HTERT RPE-1 (cell line): ENCODE data around the gene ATP6V1C2.

Experiments
- in situ Hi-C: fragments of 300-500 bp; cut with MboI; formaldehyde crosslinking; loops from 4 replicates; pipeline ENCODE4 v1.14.3; 2020; ENCODE audit warnings: low sequenced_read_pairs

ATP6V1C2 gene

GRCh38 chr2:10721396-10722251 lies at the start of gene ATP6V1C2:
TSS of gene ATP6V1C2 (plus strand) at chr2:10721630. CDS start at chr2:10722850, 1,220 bp downstream.
- in situ Hi-C loops, result no loop called here

DNA sequence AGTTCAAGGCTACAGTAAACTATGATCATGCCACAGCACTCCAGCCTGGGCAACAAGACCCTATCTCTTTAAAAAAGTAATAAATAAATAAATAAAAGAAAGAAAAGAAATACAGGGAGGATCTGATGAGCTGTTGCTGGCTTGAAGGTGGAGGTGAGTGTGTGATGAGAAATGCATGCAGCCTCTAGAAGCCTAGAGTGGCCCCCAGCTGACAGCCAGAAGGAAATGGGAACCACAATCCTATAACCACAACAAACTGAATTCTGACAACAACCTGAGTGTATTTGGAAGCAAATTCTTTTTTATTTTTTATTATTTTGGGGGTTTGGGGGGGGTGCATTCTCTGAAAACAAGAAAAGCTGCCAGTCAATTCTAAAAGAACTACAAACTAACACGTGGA lies 46.3 kb upstream of the ATP6V1C2 start:
- in situ Hi-C loops, result no loop called here

- in situ Hi-C loops, result no loop called here
Measured at GRCh38 chr2:10678225-10678624, 43.2 kb upstream of the ATP6V1C2 start.

DNA sequence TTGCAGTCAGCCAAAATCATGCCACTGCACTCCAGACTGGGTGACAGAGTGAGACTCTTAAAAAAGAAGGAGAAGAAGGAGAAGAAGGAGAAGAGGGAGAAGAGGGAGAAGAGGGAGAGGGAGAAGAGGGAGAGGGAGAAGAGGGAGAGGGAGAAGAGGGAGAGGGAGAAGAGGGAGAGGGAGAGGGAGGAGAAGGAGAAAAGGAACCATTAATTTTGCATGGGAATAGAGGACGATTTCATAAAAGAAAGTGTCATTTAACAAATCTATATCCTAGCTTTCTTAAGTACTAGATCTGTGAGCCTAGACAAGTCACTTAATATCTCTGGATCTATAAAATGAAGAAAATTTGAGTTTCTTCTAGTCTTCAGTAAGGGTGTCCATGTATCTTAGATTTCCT lies 41.2 kb upstream of the ATP6V1C2 start:
- in situ Hi-C loops, result no loop called here

GRCh38 chr2:10680957-10681356 lies 40.5 kb upstream of the ATP6V1C2 start:
- in situ Hi-C loops, result no loop called here

- in situ Hi-C loops, result no loop called here
Measured at GRCh38 chr2:10686176-10686730, 35.2 kb upstream of the ATP6V1C2 start.

- in situ Hi-C loops, result no loop called here
Measured at GRCh38 chr2:10688921-10689807, 32.3 kb upstream of the ATP6V1C2 start.

GRCh38 chr2:10691521-10691920 lies 29.9 kb upstream of the ATP6V1C2 start:
- in situ Hi-C loops, result no loop called here

DNA sequence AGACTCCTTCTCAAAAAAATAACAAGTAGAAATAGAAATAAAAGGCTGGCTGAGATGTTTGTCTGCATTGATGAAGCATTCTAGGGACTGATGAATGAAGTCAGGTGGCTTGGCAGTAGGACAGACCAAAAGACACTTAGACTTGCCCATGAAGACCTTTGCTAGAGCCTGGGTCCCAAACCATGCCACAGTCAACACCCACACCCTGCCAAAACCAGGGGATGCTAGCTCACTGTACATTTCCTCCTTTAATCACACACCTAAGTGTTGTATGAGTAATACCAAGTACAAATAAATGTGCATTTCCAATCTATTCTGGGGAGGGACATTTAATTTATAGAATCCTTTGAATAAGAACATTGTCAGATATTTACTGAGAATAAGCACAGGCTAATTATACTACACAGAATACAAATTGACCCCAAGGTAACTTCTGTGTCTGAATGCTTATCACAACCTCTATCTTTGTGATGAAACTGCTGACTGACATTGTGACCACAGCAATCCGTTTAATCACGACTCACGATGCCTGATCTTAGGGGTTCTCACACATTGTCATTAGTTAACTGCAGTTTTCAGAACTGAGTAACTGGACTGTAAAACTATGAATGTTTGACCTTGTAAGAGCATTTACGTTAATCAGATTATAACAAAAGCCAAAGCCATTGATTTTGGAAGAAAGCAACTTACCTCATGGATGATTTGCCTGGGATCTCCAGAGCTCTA lies 21.2 kb upstream of the ATP6V1C2 start:
- in situ Hi-C loops, result no loop called here

GRCh38 chr2:10704034-10704594 lies 17.3 kb upstream of the ATP6V1C2 start:
- in situ Hi-C loops, result no loop called here

GRCh38 chr2:10706033-10706432 lies 15.4 kb upstream of the ATP6V1C2 start:
- in situ Hi-C loops, result no loop called here

- in situ Hi-C loops, result no loop called here
Measured at GRCh38 chr2:10707831-10708230, 13.6 kb upstream of the ATP6V1C2 start.

DNA sequence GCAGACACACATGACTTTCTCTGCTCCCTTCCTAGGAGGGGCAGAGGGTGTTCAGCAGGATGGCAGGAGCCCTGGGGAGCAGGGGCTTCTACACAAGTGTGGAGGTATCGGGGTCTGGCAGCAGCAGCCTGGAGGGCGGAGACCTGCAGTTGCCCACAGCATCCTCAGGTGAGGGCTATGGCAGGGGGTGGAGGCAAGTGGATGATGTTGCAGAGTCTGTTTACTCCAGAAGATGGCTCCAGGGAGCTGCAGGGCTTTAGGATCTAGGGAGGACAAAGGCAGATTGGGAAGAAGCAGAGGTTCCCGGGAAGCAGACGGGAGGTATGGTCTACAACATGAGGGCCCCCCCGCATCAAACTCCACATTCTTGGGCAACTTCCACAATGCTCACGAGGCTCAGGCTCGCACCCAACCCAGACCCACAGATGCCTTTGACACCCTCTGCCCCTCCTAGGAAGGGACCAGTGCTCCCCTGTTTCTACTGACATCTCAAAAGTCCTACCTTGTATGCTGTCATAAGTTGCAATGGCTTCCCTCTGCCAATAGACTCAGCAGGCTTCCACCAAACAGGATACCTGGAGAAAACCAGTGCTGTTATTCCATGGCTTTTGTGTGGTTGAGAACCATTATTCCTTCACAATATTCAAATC lies 12.0 kb upstream of the ATP6V1C2 start:
- in situ Hi-C loops, result no loop called here

GRCh38 chr2:10712185-10712809 lies 9.1 kb upstream of the ATP6V1C2 start:
- in situ Hi-C loops, result no loop called here

DNA sequence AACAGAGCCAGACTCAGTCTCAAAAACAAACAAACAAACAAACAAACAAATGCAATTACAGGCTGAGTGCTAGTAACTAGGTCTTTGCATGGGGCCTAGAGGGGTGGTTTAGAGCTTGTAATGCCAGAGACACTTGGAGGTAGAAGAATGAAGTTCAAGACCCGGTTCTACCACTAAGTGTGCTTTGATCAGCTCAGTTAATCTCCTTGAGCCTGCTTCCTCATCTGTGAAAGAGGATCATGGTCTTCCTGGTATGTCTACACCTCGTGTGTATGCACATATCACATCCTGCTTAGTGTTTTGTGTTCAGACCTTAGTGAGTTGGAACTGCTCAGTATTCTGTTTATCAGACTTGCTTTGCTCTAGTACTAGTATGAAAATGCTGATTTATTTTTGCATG lies 4.8 kb upstream of the ATP6V1C2 start:
- in situ Hi-C loops, result no loop called here

- in situ Hi-C loops, result no loop called here
Measured at GRCh38 chr2:10717628-10718027, 3.8 kb upstream of the ATP6V1C2 start.

DNA sequence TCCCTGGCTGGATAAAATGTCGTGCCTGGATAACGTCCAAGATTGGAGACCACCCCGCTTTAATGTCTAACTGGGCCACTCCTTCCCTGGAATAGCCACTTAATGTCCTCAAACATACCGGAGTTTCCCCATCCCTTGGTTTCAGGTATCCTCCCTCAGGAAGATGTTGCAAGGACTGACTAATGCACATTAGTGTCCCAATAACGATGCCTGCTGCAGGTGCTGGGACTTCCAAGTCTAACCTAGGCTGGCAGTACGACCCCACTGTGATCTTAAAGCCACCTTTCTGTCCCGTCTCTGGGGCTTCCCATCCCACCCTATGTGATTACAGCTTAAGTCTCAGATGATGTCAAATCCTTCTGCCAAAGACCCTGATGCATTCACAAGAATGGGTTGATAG lies 1.1 kb upstream of the ATP6V1C2 start:
- in situ Hi-C loops, result no loop called here

DNA sequence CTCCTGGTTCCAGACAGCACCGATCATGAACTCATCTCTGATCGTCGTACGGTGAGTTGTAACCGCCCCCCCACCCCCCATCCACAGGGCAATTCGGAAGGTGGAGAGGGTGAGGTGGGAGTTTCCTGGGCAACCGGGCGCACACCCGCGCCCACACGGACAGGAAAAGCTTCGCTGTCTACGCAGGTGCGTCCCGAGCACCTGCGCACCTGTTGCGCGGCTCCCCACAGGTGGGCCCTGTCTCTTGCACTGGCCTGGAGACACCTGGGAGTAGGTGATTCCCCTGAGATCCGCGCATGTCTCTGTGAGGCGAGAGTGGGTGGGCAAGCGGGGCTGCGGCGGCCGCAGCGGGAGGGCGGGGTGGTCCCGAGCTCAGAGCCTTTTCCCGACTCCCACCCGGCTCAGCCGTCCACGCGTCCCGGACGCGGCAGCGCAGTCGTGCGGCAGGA lies 459 bp upstream of the ATP6V1C2 start:
- in situ Hi-C loops, result no loop called here

DNA sequence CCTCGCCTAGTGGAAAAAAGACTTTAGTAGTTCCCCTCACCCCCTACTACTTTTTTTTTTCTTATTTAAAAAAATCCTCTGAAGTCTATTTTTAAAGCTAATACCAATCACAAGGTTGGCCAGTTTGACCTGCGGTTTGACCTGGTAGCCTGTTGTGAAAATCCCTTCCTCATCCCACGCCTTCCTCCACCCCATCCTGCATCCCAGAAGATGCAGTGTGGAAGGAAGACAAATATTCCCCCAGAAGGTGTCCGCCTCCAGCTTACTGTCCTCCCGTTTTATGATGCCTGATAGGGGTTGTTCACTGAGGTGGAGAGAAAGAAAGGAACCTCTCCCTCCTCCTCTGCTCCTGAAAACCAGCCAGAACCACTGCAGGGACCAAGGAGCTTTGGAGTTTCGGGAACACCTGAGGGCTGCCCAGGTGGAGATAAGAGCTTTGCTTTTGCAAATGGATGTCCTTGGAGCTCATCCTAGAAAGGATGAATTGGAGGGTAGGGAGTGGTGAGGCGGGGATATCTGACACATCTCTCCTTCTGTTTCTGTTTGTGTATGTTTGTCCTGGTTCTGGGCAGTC lies 909 bp downstream of the ATP6V1C2 start:
- in situ Hi-C loops, result no loop called here
